Lung (tissue), 12 donors: ENCODE measurements around the gene ZNF830. TPM values are rescaled to one million over a fixed set of nuclear protein-coding genes. Genes with fewer than 3 reads are reported as not detected.

ENCODE experiments used
- ATAC-seq: fragments of 200-7000 bp; cut with Tn5 transposase; one replicate; pipeline ENCODE4 v1.9.1; 2020; ENCODE audit warnings: moderate number of reproducible peaks; ENCODE audit not compliant: insufficient read depth, low FRiP score
- DNase-seq, 3 donors: peaks; one replicate each; pipeline ENCODE4 v3.0.0-alpha.2; 2013 to 2017
- H3K27ac ChIP-seq, 2 donors: one replicate each; pipeline ENCODE4 v1.5.1; 2013; ENCODE audit warnings: mild to moderate bottlenecking in 2 of 2, moderate library complexity in 2 of 2, control low read depth in 1 of 2, inconsistent platforms in 1 of 2, low read depth in 1 of 2, low read length in 1 of 2
- H3K27me3 ChIP-seq, 3 donors: one replicate each; pipeline ENCODE4 v1.5.1; 2013; ENCODE audit warnings: low read length in 2 of 3; ENCODE audit not compliant: control insufficient read depth in 3 of 3, insufficient read depth in 3 of 3
- H3K36me3 ChIP-seq, 4 donors: one replicate each; pipeline ENCODE4 v1.5.1; 2013; ENCODE audit warnings: low read length in 4 of 4, mild to moderate bottlenecking in 1 of 4, moderate library complexity in 1 of 4; ENCODE audit not compliant: control insufficient read depth in 4 of 4, insufficient read depth in 4 of 4
- H3K4me1 ChIP-seq, 5 donors: one replicate each; pipeline ENCODE4 v1.5.1; 2013; ENCODE audit warnings: low read length in 5 of 5, mild to moderate bottlenecking in 2 of 5, moderate library complexity in 1 of 5; ENCODE audit not compliant: control insufficient read depth in 5 of 5, insufficient read depth in 5 of 5
- H3K4me3 ChIP-seq: one replicate; pipeline ENCODE4 v1.5.1; 2013; ENCODE audit warnings: mild to moderate bottlenecking, control low read depth, moderate library complexity
- H3K9ac ChIP-seq, 2 donors: one replicate each; pipeline ENCODE4 v1.5.1; 2013; ENCODE audit warnings: low read length in 2 of 2, control low read depth in 1 of 2; ENCODE audit not compliant: insufficient read depth in 1 of 2
- H3K9me3 ChIP-seq, 4 donors: one replicate each; pipeline ENCODE4 v1.5.1; 2013; ENCODE audit warnings: low read length in 3 of 4, mild to moderate bottlenecking in 1 of 4, moderate library complexity in 1 of 4; ENCODE audit not compliant: control insufficient read depth in 4 of 4, insufficient read depth in 3 of 4
- CTCF ChIP-seq: IDR thresholded peaks from 2 replicates; pipeline ENCODE4 v1.5.1; 2012; ENCODE audit warnings: mild to moderate bottlenecking; ENCODE audit errors: control extremely low read depth, extremely low read depth
- WGBS, 2 donors: extraction: QIAGEN DNeasy Blood & Tissue Kit; methylation state at CpG; one replicate each; pipeline ENCODE4 v1.1.7; 2013; 5-methylcytosine and 5-hydroxymethylcytosine counted together
- polyA plus RNA-seq, 2 donors: library from polyadenylated mRNA; stranded (reverse); fragments of 200-250 nt; gene quantifications; one replicate each; pipeline ENCODE4 v1.2.1, GENCODE V29; 2013
- total RNA-seq, 2 donors: library from RNA; depleted of rRNA in 1 of 2; stranded (reverse); fragments of >200 nt in 1 of 2; gene quantifications; one replicate each; pipeline ENCODE4 v1.2.1, GENCODE V29; 2014 to 2021
- donor health status: control.
- donor health status: control.
- donor health status: Bipolar disorder and iron deficiency.
- donor health status: healthy.
- donor health status: DM: yes; HTN: yes; CAD: no.

The ZNF830 gene
- total and polyA plus RNA-seq, 4 donors: 7.8 to 13.2 (median 11.8) TPM

- 90 to 92% methylated on average over 7 of the region's 7 CpGs for WGBS, 2 donors
- peaks cover 1 to 15% (median 10%) of the 10 kb centered on the region in 5 donors for H3K4me1 ChIP-seq
- no peaks in the 10 kb centered on the region for H3K27me3 ChIP-seq
- peaks cover 0 to 6% (median 5%) of the 10 kb centered on the region in 4 donors for H3K36me3 ChIP-seq
- H3K27ac ChIP-seq: no peak overlapping the region
- no peak for DNase-seq
- no peak overlapping the region for H3K9ac ChIP-seq
- no peak for TF ChIP-seq CTCF
- H3K4me3 ChIP-seq: no peak overlapping the region
- no peaks in the 10 kb centered on the region for H3K9me3 ChIP-seq
- ATAC-seq: no peak
Measured at GRCh38 chr17:34979153-34979552, 17.8 kb downstream of the ZNF830 start.

GRCh38 chr17:34979650-34980352 lies 18.5 kb downstream of the ZNF830 start:
- ATAC-seq (no peak), DNase-seq (peak in 2 of 3 donors; percentile 13 to 14)
- Histone ChIP-seq H3K27me3 (no peaks in the 10 kb centered on the region), H3K36me3 (peaks cover 0 to 6% (median 5%) of the 10 kb centered on the region in 4 donors), H3K4me3 (peak overlapping the region; percentile 90), H3K27ac (peak overlapping the region; percentile 63 to 96), H3K4me1 (peaks cover 1 to 15% (median 12%) of the 10 kb centered on the region in 5 donors), H3K9ac (peak overlapping the region; percentile 54 to 70), H3K9me3 (no peaks in the 10 kb centered on the region)
- no peak for TF ChIP-seq CTCF
- 23 to 26% methylated on average over 15 of the region's 15 CpGs for WGBS, 2 donors

DNA sequence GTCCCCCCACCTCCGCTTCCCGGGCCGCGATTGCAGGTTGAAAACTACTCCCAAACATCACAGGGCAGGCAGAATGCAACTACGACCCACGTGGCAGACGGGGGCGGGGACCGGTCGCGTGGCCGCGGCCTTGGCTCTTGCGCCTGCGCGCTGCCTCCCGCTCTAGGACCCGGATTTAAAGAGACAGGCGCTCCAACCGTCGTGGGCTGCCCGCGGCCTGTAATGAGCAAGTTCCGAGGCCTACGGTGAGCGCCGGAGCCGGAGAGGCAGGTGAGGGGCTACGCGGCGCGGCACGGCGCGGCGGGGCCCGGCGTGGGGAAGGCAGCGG lies 19.0 kb downstream of the ZNF830 start, which contains the start of gene LIG3:
Gene LIG3 (plus strand): TSS at position 160 of the 328 bp plus-strand sequence. CDS start 2,494 bp downstream, outside the sequence.
- peak; percentile 94 to 97 (median 96) for DNase-seq
- Histone ChIP-seq H3K4me3 (peak within 1 kb of the TSS; percentile 90), H3K27me3 (no peaks in the 10 kb centered on the region), H3K36me3 (peaks cover 0 to 6% (median 5%) of the 10 kb centered on the region in 4 donors), H3K9me3 (no peaks in the 10 kb centered on the region), H3K27ac (peak within 1 kb of the TSS; percentile 96 to 97), H3K9ac (peak within 1 kb of the TSS; percentile 88 to 94), H3K4me1 (peaks cover 1 to 15% (median 12%) of the 10 kb centered on the region in 5 donors)
- 0% methylated on average over 25 to 39 of the region's 39 CpGs for WGBS, 2 donors
- ATAC-seq: peak; percentile 93
- no peak for TF ChIP-seq CTCF
